OCI-LY1 (cell line): ENCODE results near the gene IKBIP.

ENCODE experiments used
- H2AFZ ChIP-seq: fragments of 200-600 bp; sonication (generic), shearing (Covaris generic); 2 replicates; pipeline ENCODE4 v1.6.0; 2014; ENCODE audit warnings: antibody characterized with exemption, mild to moderate bottlenecking, low read length
- H3F3A ChIP-seq: fragments of 200-600 bp; sonication (generic), shearing (Covaris generic); 2 replicates; pipeline ENCODE4 v1.6.0; 2014; ENCODE audit warnings: mild to moderate bottlenecking, antibody characterized with exemption, low read length, moderate library complexity; ENCODE audit not compliant: insufficient read depth
- H3K27ac ChIP-seq: fragments of 200-600 bp; sonication (generic); 2 replicates; pipeline ENCODE4 v1.5.1; 2014; ENCODE audit warnings: low read length, mixed run types, mild to moderate bottlenecking, low read depth; ENCODE audit not compliant: poor library complexity, severe bottlenecking
- H3K27me3 ChIP-seq: fragments of 200-600 bp; sonication (generic); 2 replicates; pipeline ENCODE4 v1.6.0; 2014; ENCODE audit warnings: antibody characterized with exemption, mild to moderate bottlenecking, low read length, moderate library complexity; ENCODE audit not compliant: insufficient read depth
- H3K36me3 ChIP-seq: fragments of 200-600 bp; sonication (generic); 2 replicates; pipeline ENCODE4 v1.6.1; 2014; ENCODE audit warnings: mild to moderate bottlenecking, antibody characterized with exemption, low read length, moderate library complexity, mixed read lengths; ENCODE audit not compliant: insufficient read depth
- H3K4me1 ChIP-seq: fragments of 200-600 bp; sonication (generic); 2 replicates; pipeline ENCODE4 v1.5.1; 2014; ENCODE audit warnings: mild to moderate bottlenecking, low read length, moderate library complexity; ENCODE audit not compliant: insufficient read depth, severe bottlenecking
- H3K4me2 ChIP-seq: fragments of 200-600 bp; sonication (generic), shearing (Covaris generic); 2 replicates; pipeline ENCODE4 v1.6.1; 2014; ENCODE audit warnings: low read length
- H3K4me3 ChIP-seq: fragments of 200-600 bp; sonication (generic); 2 replicates; pipeline ENCODE4 v1.5.1; 2014; ENCODE audit warnings: low read length, low read depth, mild to moderate bottlenecking, mixed read lengths; ENCODE audit not compliant: poor library complexity, severe bottlenecking
- H3K79me2 ChIP-seq: fragments of 200-600 bp; shearing (Covaris generic); 2 replicates; pipeline ENCODE4 v1.6.1; 2016; ENCODE audit warnings: mixed run types, low read length, mixed read lengths; ENCODE audit not compliant: insufficient read depth
- H3K9ac ChIP-seq: fragments of 200-600 bp; sonication (generic), shearing (Covaris generic); 2 replicates; pipeline ENCODE4 v1.6.1; 2014; ENCODE audit warnings: mild to moderate bottlenecking, low read length, mixed read lengths
- H3K9me2 ChIP-seq: fragments of 200-600 bp; sonication (generic), shearing (Covaris generic); 2 replicates; pipeline ENCODE4 v1.6.1; 2014; ENCODE audit warnings: low read depth, mild to moderate bottlenecking, low read length, mixed read lengths
- H3K9me3 ChIP-seq: fragments of 200-600 bp; shearing (Covaris generic); 2 replicates; pipeline ENCODE4 v1.6.1; 2014; ENCODE audit warnings: low read length, mixed read lengths
- H4K20me1 ChIP-seq: fragments of 200-600 bp; sonication (generic), shearing (Covaris generic); 2 replicates; pipeline ENCODE4 v1.6.0; 2016; ENCODE audit warnings: mild to moderate bottlenecking, low read length; ENCODE audit not compliant: insufficient read depth
- CTCF ChIP-seq: fragments of 200-600 bp; sonication (generic), shearing (Covaris generic); IDR thresholded peaks from 2 replicates; pipeline ENCODE4 v1.5.1; 2017; ENCODE audit warnings: mild to moderate bottlenecking, antibody characterized with exemption, low read length, moderate library complexity, mixed read lengths
- EZH2 ChIP-seq: fragments of 200-600 bp; sonication (generic), shearing (Covaris generic); IDR thresholded peaks from 2 replicates; pipeline ENCODE4 v1.8.0; 2017; ENCODE audit warnings: borderline replicate concordance, mixed run types, mild to moderate bottlenecking, antibody characterized with exemption, low read length, moderate library complexity, mixed read lengths

Gene IKBIP

GRCh38 chr12:98638009-98638408, 6.6 kb downstream of the IKBIP start:
- Histone ChIP-seq H3F3A (no peaks in the 10 kb centered on the region), H3K4me1 (peaks cover 27% of the 10 kb centered on the region), H3K27ac (no peak overlapping the region), H3K79me2 (peaks cover 7% of the 10 kb centered on the region), H3K27me3 (no peaks in the 10 kb centered on the region), H3K4me2 (no peak overlapping the region), H3K9me2 (no peaks in the 10 kb centered on the region), H3K36me3 (peaks cover 2% of the 10 kb centered on the region; the same call in 1 of the 2 replicates), H4K20me1 (no peaks in the 10 kb centered on the region), H3K9me3 (no peaks in the 10 kb centered on the region), H3K9ac (no peak overlapping the region), H3K4me3 (no peak overlapping the region), H2AFZ (no peak overlapping the region)
- TF ChIP-seq CTCF = no peak
- TF ChIP-seq EZH2 = no peak

GRCh38 chr12:98637068-98637467, 7.5 kb downstream of the IKBIP start:
- Histone ChIP-seq H3K9me2 (no peaks in the 10 kb centered on the region), H3K79me2 (peaks cover 6% of the 10 kb centered on the region; the same call in 1 of the 2 replicates), H3F3A (no peaks in the 10 kb centered on the region), H3K4me3 (no peak overlapping the region), H3K4me2 (peak overlapping the region; percentile 41; the same call in 1 of the 2 replicates), H3K27me3 (no peaks in the 10 kb centered on the region), H3K4me1 (peaks cover 19% of the 10 kb centered on the region), H2AFZ (no peak overlapping the region), H4K20me1 (no peaks in the 10 kb centered on the region), H3K9ac (peak overlapping the region; percentile 41; the same call in 1 of the 2 replicates), H3K36me3 (peaks cover 6% of the 10 kb centered on the region; the same call in 1 of the 2 replicates), H3K27ac (peak overlapping the region; percentile 64), H3K9me3 (no peaks in the 10 kb centered on the region)
- TF ChIP-seq EZH2 (no peak), CTCF (no peak)

GRCh38 chr12:98635657-98636323, 8.8 kb downstream of the IKBIP start:
- H3K9ac ChIP-seq = peak overlapping the region; percentile 41; the same call in 1 of the 2 replicates
- peaks cover 6% of the 10 kb centered on the region; the same call in 1 of the 2 replicates for H3K36me3 ChIP-seq
- no peaks in the 10 kb centered on the region for H3F3A ChIP-seq
- no peak overlapping the region for H2AFZ ChIP-seq
- H3K4me2 ChIP-seq = peak overlapping the region; percentile 41
- H3K27me3 ChIP-seq = no peaks in the 10 kb centered on the region
- TF ChIP-seq CTCF (no peak), EZH2 (no peak)
- peaks cover 19% of the 10 kb centered on the region for H3K4me1 ChIP-seq
- peaks cover 6% of the 10 kb centered on the region; the same call in 1 of the 2 replicates for H3K79me2 ChIP-seq
- H4K20me1 ChIP-seq = no peaks in the 10 kb centered on the region
- no peaks in the 10 kb centered on the region for H3K9me2 ChIP-seq
- peak overlapping the region; percentile 64 for H3K27ac ChIP-seq
- H3K4me3 ChIP-seq = peak overlapping the region; percentile 8
- no peaks in the 10 kb centered on the region for H3K9me3 ChIP-seq
